ENCODE data around the gene TUSC2.

The TUSC2 gene

GRCh38 chr3:50354186-50354764 lies 26.3 kb upstream of the TUSC2 start:
- DNase-seq, result no peak

GRCh38 chr3:50353245-50354004 lies 25.4 kb upstream of the TUSC2 start:
- no peak for DNase-seq

GRCh38 chr3:50352781-50353180 lies 24.8 kb upstream of the TUSC2 start:
- no peak for DNase-seq

DNA sequence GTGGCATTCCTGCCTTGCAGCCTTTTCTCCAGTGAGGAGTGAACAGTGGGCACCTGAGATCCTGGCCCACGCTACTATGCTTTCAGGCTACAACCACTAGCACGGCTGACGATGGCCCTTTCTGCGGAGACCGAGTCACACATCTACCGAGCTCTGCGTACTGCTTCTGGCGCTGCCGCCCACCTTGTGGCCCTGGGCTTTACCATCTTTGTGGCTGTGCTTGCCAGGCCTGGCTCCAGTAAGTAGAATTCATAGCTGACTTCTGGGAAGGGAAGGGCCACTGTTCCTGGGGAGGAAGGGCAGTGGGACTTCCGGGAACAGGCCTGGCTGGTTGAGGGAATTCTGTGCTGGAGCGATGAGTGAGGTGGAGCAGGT lies 23.3 kb upstream of the TUSC2 start:
- DNase-seq, result no peak

- DNase-seq, result peak; percentile 80
These were observed 22.7 kb upstream of the TUSC2 start, which contains the start of the genes CYB561D2 and NPRL2 for GRCh38 chr3:50350527-50351322. TSS of gene CYB561D2 (plus strand) at chr3:50350862. CDS start at chr3:50351434, 572 bp downstream. TSS of gene NPRL2 (minus strand) at chr3:50350775. CDS start at chr3:50350652, 123 bp downstream.

DNA sequence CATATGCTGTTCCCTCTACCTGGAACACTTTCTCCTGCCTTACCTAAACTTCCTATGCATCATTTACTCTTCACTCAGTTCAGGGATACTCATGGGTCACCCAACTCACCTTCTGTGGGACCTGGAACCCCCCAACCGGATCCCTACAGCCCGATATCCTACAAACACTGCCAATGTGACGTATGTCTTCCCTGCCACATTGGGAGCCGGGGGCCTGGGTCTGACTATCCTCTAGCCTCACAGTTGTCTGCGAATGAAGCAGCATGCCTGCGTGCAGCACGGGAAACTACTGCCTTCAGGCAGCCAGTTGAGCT lies 22.1 kb upstream of the TUSC2 start:
- no peak for DNase-seq

DNA sequence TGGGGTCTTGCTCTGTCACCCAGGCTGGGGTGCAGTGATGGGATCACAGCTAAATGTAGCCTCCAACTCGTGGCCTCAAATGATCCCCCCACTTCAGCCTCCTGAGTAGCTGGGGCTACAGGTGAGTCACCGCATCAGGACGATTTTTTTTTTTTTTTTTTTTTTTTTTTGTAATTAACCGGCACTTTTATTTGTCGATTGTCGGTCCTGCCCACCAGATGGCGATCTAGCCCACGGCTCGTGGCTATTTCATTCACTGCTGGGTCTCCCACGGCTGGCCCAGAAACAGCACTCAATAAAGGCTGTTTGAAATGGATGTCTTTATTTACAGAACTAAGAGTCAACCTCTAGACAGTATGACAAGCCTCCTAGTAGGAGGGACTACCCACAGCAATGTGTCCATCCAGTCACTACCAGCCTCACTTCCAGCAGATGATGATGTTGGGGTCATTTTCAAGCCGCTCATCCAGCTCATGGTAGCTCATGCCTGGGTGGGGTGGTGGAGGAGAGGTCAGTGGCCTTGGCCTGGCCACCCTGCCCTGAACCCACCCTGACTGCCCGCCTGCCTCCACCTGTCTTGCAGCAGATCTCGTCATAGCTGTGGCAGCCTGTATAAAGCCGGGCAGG lies 19.3 kb upstream of the TUSC2 start:
- DNase-seq, result peak; percentile 28

- no peak for DNase-seq
These were observed 17.7 kb upstream of the TUSC2 start, which contains the start of gene ZMYND10 for GRCh38 chr3:50345586-50346234. TSS of gene ZMYND10 (minus strand) at chr3:50345732. CDS start at chr3:50345579, 153 bp downstream.

DNA sequence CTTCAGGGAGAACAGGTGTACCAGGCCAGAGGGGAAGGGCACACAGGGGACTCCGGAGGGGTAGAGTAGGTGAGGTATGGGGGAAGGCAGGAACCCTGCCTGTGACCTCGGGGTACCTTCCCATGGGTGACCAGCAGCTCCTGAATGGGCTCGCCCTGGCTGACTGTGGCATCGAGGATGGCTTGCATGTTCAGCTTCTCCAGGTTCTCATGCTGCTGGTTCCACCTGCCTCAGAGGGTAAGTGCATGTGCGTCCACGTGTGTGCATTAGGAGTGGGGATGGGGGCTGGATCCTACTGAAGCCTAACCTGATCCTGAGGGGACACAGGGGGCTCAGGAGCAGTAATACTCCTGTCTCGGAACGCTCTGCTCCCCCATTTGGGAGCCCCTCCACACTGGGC lies 17.0 kb upstream of the TUSC2 start:
- DNase-seq, result no peak

GRCh38 chr3:50342813-50343633 lies 15.0 kb upstream of the TUSC2 start:
- DNase-seq, result no peak

DNA sequence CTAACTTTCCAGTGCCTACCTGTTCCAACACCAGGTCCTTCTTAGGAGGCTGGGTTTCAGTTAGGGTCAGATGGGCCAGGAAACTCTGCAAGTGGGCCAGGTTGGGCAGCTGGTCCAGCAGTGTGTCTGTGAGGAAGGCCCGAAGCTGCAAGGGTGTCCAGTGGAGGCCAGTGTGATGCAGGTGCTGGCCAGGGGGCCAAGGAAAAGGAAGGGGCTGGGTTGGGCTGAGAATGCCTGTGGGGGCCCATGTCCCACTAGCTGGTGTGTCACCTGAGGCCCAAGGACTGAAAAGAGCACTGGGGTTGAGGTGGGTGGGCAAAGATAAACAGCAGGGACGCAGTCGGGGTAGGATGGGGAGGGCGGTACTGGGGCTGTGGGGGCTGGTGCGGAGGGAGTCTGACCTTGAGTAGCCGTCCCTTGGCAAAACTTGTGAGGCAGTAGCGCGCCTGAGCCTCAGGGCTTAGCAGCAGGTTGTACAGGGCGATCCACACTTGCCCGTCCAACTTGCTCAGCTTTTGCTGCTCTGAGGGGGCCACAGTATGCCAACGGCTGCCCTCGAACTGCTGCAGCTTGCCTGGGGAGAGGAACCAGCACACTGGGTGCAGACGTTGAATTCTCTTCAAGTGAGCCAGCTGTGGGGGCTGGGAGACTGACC lies 14.1 kb upstream of the TUSC2 start:
- no peak for DNase-seq

GRCh38 chr3:50341537-50341936 lies 13.5 kb upstream of the TUSC2 start:
- no peak for DNase-seq

- peak; percentile 43 for DNase-seq
These were observed 12.7 kb upstream of the TUSC2 start, which contains the start of gene RASSF1 for GRCh38 chr3:50340448-50341329. TSS of gene RASSF1 (minus strand) at chr3:50340836. CDS start at chr3:50340805, 31 bp downstream.

DNA sequence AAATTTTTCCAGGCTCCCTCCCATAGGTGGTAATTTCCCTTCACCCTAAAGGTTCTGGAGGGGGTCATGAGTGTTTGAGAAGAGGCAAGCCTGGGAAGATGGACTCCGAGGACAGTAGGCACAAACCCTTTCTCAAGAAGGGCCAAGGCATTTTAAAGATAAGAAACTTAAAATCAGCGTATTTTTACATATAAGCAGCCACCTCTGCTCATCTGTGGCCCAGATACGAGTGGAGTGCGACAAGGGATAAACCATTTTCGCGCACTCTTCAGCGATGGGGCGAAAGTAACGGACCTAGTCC lies 12.1 kb upstream of the TUSC2 start:
- DNase-seq, result no peak

GRCh38 chr3:50339485-50340146 lies 11.6 kb upstream of the TUSC2 start:
- no peak for DNase-seq

DNA sequence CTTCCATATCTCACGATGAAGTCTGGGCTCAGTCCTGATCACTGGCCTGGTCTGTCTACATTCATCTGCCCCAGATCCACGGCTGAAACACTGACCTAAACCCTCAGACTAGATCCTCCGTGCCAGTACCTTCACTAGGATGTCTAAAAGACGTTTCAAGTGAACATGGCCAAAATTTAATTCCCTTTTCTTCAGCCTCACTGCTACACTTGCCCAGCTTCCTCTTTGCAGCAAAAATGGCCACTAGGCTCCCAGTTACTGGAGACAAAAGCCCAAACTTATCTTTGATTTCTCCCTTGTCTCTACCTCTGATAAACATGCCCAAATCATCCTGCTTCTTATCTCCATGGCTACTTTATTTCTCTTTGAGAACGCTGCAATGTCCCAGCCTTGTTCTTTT lies 10.9 kb upstream of the TUSC2 start:
- no peak for DNase-seq

- DNase-seq, result peak; percentile 92
These were observed 9.3 kb upstream of the TUSC2 start for GRCh38 chr3:50337175-50337861.

- no peak for DNase-seq
These were observed 8.6 kb upstream of the TUSC2 start for GRCh38 chr3:50336452-50337174.

Measured in SIG-M5 (cell line).